K562 (cell line): ENCODE results near the gene KIF20A. TPM values are rescaled to one million over a fixed set of nuclear protein-coding genes. Genes with fewer than 3 reads are reported as not detected.

ENCODE experiments used
- ATAC-seq: fragments of 200-7000 bp; cut with Tn5 transposase; 3 replicates; pipeline ENCODE4 v1.9.1; 2020; ENCODE audit warnings: moderate library complexity
- BruUV-seq: library from RNA; stranded (reverse); fragments of 400-500 nt; replicated peaks from 2 replicates; lab custom pipeline; 2021; lab: Mats Ljungman, UMichigan
- CTCF ChIA-PET: fragments of 300-600 bp; formaldehyde crosslinking; extraction: SDS; loops from one replicate; lab custom pipeline; 2021; ENCODE audit warnings: low intra/inter-chr PET ratio; lab: Yijun Ruan, JAX
- POLR2A ChIA-PET: fragments of 300-600, 350-650 bp; sonication (Branson Sonifier 250); formaldehyde crosslinking; extraction: SDS; loops from one replicate; lab custom pipeline; 2021; ENCODE audit warnings: antibody characterized with exemption, inconsistent platforms; lab: Yijun Ruan, JAX
- DNase-seq, 4 experiments: peaks; one replicate each; pipeline versions ENCODE4 v3.0.0 to v3.0.0-alpha.2; 2011 to 2018; ENCODE audit warnings: low spot score in 3 of 4, mixed read lengths in 3 of 4; ENCODE audit errors: extremely low read depth in 1 of 4
- FAIRE-seq: peaks from 2 replicates; lab custom pipeline; 2011; peaks lifted over from hg19 to GRCh38; lab: Jason Lieb, UNC
- H2AFZ ChIP-seq: 2 replicates; pipeline ENCODE4 v1.6.0; 2011; ENCODE audit warnings: low read depth, low read length, control low read depth, inconsistent platforms
- H3K27ac ChIP-seq: fragments of 200-600 bp; 3 replicates; pipeline ENCODE4 v1.8.0; 2011; ENCODE audit warnings: low read depth, mild to moderate bottlenecking, control low read depth, inconsistent platforms, low read length, moderate library complexity, mixed read lengths; ENCODE audit errors: extremely low read depth
- H3K27me3 ChIP-seq, 2 experiments: fragments of 300-600 bp in 1 of 2; 2 replicates in 1 of 2; 3 replicates in 1 of 2; pipeline versions ENCODE4 v1.6.0 to v1.8.0; 2011; ENCODE audit warnings: inconsistent platforms in 2 of 2, low read length in 2 of 2, mild to moderate bottlenecking in 1 of 2, mixed read lengths in 1 of 2, moderate library complexity in 1 of 2; ENCODE audit not compliant: control insufficient read depth in 2 of 2, insufficient read depth in 2 of 2
- H3K36me3 ChIP-seq: fragments of 300-600 bp; 3 replicates; pipeline ENCODE4 v1.8.0; 2011; ENCODE audit warnings: mild to moderate bottlenecking, low read length, inconsistent platforms; ENCODE audit not compliant: control insufficient read depth, insufficient read depth
- H3K4me1 ChIP-seq, 2 experiments: fragments of 200-600 bp in 1 of 2; replicated peaks in 1 of 2; 2 replicates in 1 of 2; 3 replicates in 1 of 2; pipeline versions ENCODE4 v1.5.1 to v1.8.0; 2011; ENCODE audit warnings: inconsistent platforms in 2 of 2, low read length in 2 of 2, mild to moderate bottlenecking in 1 of 2, mixed read lengths in 1 of 2, moderate library complexity in 1 of 2; ENCODE audit not compliant: control insufficient read depth in 2 of 2, insufficient read depth in 2 of 2
- H3K4me2 ChIP-seq: 2 replicates; pipeline ENCODE4 v1.6.1; 2011; ENCODE audit warnings: low read length, control low read depth, inconsistent platforms, mixed read lengths; ENCODE audit not compliant: insufficient read depth
- H3K4me3 ChIP-seq: fragments of 200-600 bp; sonication (generic), shearing (Covaris generic); 2 replicates; pipeline ENCODE4 v1.5.1; 2016; ENCODE audit warnings: control low read depth, inconsistent platforms
- H3K79me2 ChIP-seq: fragments of 200-600 bp; 3 replicates; pipeline ENCODE4 v1.8.0; 2011; ENCODE audit warnings: low read length, inconsistent platforms; ENCODE audit not compliant: control insufficient read depth, insufficient read depth
- H3K9ac ChIP-seq, 2 experiments: 2 replicates each; pipeline versions ENCODE4 v1.6.0 to v1.6.1; 2011; ENCODE audit warnings: low read depth in 2 of 2, low read length in 2 of 2, control low read depth in 1 of 2, inconsistent platforms in 1 of 2, mild to moderate bottlenecking in 1 of 2, mixed read lengths in 1 of 2; ENCODE audit not compliant: insufficient read depth in 1 of 2
- H3K9me1 ChIP-seq: one replicate; pipeline ENCODE4 v1.6.0; 2011; ENCODE audit warnings: inconsistent platforms, mild to moderate bottlenecking, low read length, moderate library complexity; ENCODE audit not compliant: control insufficient read depth, insufficient read depth
- H3K9me3 ChIP-seq: replicated peaks from 2 replicates; pipeline ENCODE4 v1.5.1; 2011; ENCODE audit warnings: low read depth, low read length, inconsistent platforms; ENCODE audit not compliant: control insufficient read depth, insufficient read depth
- H4K20me1 ChIP-seq: replicated peaks from 2 replicates; pipeline ENCODE4 v1.6.1; 2011; ENCODE audit warnings: low read length, inconsistent platforms, mixed read lengths; ENCODE audit not compliant: control insufficient read depth, insufficient read depth
- HDAC2 ChIP-seq: fragments of 450-650 bp; IDR thresholded peaks from 2 replicates; pipeline ENCODE4 v1.6.1; 2016; ENCODE audit warnings: mild to moderate bottlenecking
- MAFF ChIP-seq: IDR thresholded peaks from 2 replicates; pipeline ENCODE4 v1.6.1; 2012; ENCODE audit warnings: low read length, improper control_type of control experiment
- RAD51 ChIP-seq: fragments of 450-650 bp; IDR thresholded peaks from 2 replicates; pipeline ENCODE4 v1.7.1; 2016; ENCODE audit warnings: low read depth, mild to moderate bottlenecking, borderline replicate concordance
- TBP ChIP-seq: optimal IDR thresholded peaks from 2 replicates; pipeline ENCODE3; 2011; ENCODE audit warnings: low read depth, low read length, improper control_type of control experiment
- TCF3 ChIP-seq: sonication (generic); formaldehyde crosslinking; IDR thresholded peaks from 2 replicates; pipeline ENCODE4 v1.4.0; 2020; ENCODE audit warnings: mild to moderate bottlenecking, missing genetic modification reagents
- ZC3H8 ChIP-seq: fragments of 450-650 bp; IDR thresholded peaks from 2 replicates; pipeline ENCODE4 v1.6.1; 2017
- WGBS: fragments of 100-300 bp; shearing (Covaris generic); methylation state at CpG from one replicate; pipeline ENCODE4 v1.1.6; 2016; ENCODE audit warnings: low coverage, mixed read lengths; ENCODE audit not compliant: insufficient coverage; ENCODE audit errors: missing lambda C conversion rate; 5-methylcytosine and 5-hydroxymethylcytosine counted together
- in situ Hi-C: fragments of 300-500 bp; cut with MboI; formaldehyde crosslinking; loops from 4 replicates; pipeline ENCODE4 v1.15.0; 2018; ENCODE audit warnings: inconsistent platforms, mixed read lengths
- intact Hi-C: fragments of 100-400 bp; cut with micrococcal nuclease; formaldehyde crosslinking; loops from 2 replicates; pipeline ENCODE4 v1.14.2; 2022
- polyA plus RNA-seq, 8 experiments: library from polyadenylated mRNA; depleted of rRNA in 4 of 8; stranded (reverse) in 5 of 8; unstranded in 3 of 8; fragments of >200 nt; fragmentation: Nextera tagmentation in 2 of 8; fragmentation: Illumina TruSeq in 1 of 8; extraction: Ambion mirVana in 2 of 8; extraction: Trizol in 1 of 8; gene quantifications; 2 replicates each; pipeline versions ENCODE4 v1.2.1 to v1.2.3, GENCODE V29; 2011 to 2014; ENCODE audit warnings: inconsistent platforms in 1 of 8, missing spikeins in 1 of 8
- total RNA-seq, 7 experiments: library from RNA; depleted of rRNA in 6 of 7; stranded (reverse); fragments of >200 nt in 6 of 7; fragmentation: Illumina TruSeq in 2 of 7; extraction: Trizol in 2 of 7; gene quantifications; 2 replicates each; pipeline versions ENCODE4 v1.2.1 to v1.2.3, GENCODE V29; 2011 to 2021; ENCODE audit warnings: low replicate concordance in 1 of 7
- TF ChIP-seq, protein P1 (sequence below): fragments of 450-650 bp; IDR thresholded peaks from 2 replicates; pipeline ENCODE4 v1.6.1; 2014; ENCODE audit warnings: low read depth, mild to moderate bottlenecking, moderate library complexity, borderline replicate concordance
- TF ChIP-seq, protein P2 (sequence below), 3 experiments: fragments of 200-800 bp in 1 of 3; fragments of 250-450 bp in 1 of 3; fragments of 450-650 bp in 1 of 3; sonication (Bioruptor Pico) in 1 of 3; sonication (Bioruptor generic) in 1 of 3; formaldehyde crosslinking in 1 of 3; IDR thresholded peaks; 2 replicates each; pipeline versions ENCODE4 v1.6.1 to v1.8.0; 2016 to 2022; ENCODE audit warnings: mild to moderate bottlenecking in 2 of 3, missing genetic modification characterization in 2 of 3, missing compliant biosample characterization in 1 of 3, moderate library complexity in 1 of 3
- TF ChIP-seq, protein P3 (sequence below): fragments of 450-650 bp; formaldehyde crosslinking; IDR thresholded peaks from 2 replicates; pipeline ENCODE4 v1.4.0; 2020; ENCODE audit warnings: mild to moderate bottlenecking, moderate library complexity

KIF20A gene
- total and polyA plus RNA-seq, 9 of the 15 experiments (the other 6 are each of a cell fraction or from before 2014, with no cell fraction given): 36.8 to 61.2 (median 55.5) TPM

DNA sequence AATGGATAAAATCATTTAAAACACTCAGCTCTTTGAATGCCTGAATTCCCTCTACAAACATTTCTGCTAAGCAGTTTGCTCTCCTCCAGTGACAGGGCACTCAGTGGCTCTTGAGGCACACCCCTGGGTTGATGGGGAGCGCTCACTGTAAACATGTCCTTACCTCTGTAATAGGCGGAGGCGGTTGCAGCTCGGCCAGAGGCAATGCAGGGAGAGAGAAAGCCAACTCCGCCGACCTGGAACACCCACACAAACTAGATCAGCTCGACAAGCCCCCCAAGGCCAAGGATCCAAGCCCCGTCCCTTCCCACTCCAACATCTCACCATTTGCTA lies 33.9 kb downstream of the KIF20A start (continued):
- TF ChIP-seq, protein P1, sequence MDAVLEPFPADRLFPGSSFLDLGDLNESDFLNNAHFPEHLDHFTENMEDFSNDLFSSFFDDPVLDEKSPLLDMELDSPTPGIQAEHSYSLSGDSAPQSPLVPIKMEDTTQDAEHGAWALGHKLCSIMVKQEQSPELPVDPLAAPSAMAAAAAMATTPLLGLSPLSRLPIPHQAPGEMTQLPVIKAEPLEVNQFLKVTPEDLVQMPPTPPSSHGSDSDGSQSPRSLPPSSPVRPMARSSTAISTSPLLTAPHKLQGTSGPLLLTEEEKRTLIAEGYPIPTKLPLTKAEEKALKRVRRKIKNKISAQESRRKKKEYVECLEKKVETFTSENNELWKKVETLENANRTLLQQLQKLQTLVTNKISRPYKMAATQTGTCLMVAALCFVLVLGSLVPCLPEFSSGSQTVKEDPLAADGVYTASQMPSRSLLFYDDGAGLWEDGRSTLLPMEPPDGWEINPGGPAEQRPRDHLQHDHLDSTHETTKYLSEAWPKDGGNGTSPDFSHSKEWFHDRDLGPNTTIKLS: 0 out of 2 replicates have a peak, but pooled peaks have one; percentile 17

DNA sequence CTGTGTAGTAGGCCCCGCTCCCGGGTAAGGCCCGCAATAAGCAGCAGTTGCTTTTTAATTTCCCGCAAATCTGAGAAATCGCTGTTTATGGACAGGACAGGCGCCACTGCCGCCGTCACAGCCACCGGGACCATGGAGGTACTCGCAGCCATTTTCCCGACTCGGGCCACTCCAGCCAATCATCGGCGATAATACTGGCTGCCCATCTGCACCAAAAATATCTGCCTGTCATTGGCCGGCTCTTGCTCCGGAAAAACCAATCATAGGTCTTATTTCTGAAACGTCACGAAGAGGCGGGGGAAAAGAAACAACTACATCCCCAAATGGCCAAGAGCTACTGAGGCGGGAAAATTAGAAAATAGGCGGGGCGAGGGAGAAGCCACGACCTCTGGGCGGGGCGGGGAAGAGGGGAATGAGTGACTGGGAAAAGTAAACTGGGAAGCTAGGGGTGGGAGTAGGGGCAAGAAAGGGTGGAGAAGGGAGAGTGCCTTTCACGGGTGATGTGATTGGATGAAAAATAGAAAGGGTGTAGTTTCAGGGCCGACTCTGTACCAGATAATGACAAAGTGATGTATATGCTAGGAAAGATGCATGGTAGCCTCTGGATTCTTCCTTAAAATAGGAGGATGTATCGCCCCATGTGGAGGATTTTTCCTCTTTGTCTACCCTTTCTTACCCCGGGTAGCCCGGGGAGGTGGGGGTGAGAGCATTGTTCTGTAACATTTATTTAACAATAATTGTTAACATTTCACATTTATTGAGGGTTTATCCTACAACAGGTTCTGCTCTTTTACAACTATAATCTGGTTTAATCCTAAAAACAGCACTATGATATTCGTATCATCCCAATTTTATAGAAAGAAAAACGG lies 34.5 kb downstream of the KIF20A start, which contains the start of gene CDC23:
Gene CDC23, minus strand, starts transcription at position 163 of the 869 bp plus-strand sequence. Its CDS starts 11 bp downstream, at position 152.
- in situ Hi-C loops: no loop called here
- intact Hi-C loops: no loop called here
- FAIRE-seq: peak; percentile 100
- POLR2A ChIA-PET: interaction anchor here (0.6 to 2.1 kb wide), 18 partner anchors 11 to 1032 kb away, joined by 3 to 14 read pairs (median 4); partner anchors contain the start of genes FAM53C and KIF20A
- Histone ChIP-seq H3K27ac (peak within 1 kb of the TSS; percentile 89), H3K4me1 (peaks cover 3 to 7% of the 10 kb centered on the region in 2 experiments; a peak in 3 of 5 replicates), H3K4me3 (peak within 1 kb of the TSS; percentile 88), H3K4me2 (peak within 1 kb of the TSS; percentile 91), H3K36me3 (peaks cover 27% of the 10 kb centered on the region; the same call in 2 of the 3 replicates), H3K79me2 (peaks cover 41% of the 10 kb centered on the region), H3K9me3 (peaks cover 4% of the 10 kb centered on the region; the same call in 1 of the 2 replicates), H3K27me3 (no peaks in the 10 kb centered on the region), H4K20me1 (no peaks in the 10 kb centered on the region), H3K9me1 (no peaks in the 10 kb centered on the region), H2AFZ (peak within 1 kb of the TSS; percentile 97), H3K9ac (peak within 1 kb of the TSS; percentile 94 to 99)
- CTCF ChIA-PET: no interaction called here
- 11% methylated on average over 32 of the region's 32 CpGs for WGBS
- TSS peak; percentile 58 for BruUV-seq
- peak; percentile 93 to 99 (median 96) for DNase-seq
- ATAC-seq: peak; percentile 98
- TF ChIP-seq HDAC2: peak; percentile 72; the same call in 1 of the 2 replicates
- TF ChIP-seq, protein P2, sequence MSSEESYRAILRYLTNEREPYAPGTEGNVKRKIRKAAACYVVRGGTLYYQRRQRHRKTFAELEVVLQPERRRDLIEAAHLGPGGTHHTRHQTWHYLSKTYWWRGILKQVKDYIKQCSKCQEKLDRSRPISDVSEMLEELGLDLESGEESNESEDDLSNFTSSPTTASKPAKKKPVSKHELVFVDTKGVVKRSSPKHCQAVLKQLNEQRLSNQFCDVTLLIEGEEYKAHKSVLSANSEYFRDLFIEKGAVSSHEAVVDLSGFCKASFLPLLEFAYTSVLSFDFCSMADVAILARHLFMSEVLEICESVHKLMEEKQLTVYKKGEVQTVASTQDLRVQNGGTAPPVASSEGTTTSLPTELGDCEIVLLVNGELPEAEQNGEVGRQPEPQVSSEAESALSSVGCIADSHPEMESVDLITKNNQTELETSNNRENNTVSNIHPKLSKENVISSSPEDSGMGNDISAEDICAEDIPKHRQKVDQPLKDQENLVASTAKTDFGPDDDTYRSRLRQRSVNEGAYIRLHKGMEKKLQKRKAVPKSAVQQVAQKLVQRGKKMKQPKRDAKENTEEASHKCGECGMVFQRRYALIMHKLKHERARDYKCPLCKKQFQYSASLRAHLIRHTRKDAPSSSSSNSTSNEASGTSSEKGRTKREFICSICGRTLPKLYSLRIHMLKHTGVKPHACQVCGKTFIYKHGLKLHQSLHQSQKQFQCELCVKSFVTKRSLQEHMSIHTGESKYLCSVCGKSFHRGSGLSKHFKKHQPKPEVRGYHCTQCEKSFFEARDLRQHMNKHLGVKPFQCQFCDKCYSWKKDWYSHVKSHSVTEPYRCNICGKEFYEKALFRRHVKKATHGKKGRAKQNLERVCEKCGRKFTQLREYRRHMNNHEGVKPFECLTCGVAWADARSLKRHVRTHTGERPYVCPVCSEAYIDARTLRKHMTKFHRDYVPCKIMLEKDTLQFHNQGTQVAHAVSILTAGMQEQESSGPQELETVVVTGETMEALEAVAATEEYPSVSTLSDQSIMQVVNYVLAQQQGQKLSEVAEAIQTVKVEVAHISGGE (CRISPR knock-in tag; IDR thresholded peaks at IDR 0.05): 0 out of 6 replicates have a peak, but pooled peaks of 1 of the 3 experiments have one; percentile 23
- peak; percentile 90 for TF ChIP-seq TBP
- TF ChIP-seq TCF3: no peak
- TF ChIP-seq, protein P3, sequence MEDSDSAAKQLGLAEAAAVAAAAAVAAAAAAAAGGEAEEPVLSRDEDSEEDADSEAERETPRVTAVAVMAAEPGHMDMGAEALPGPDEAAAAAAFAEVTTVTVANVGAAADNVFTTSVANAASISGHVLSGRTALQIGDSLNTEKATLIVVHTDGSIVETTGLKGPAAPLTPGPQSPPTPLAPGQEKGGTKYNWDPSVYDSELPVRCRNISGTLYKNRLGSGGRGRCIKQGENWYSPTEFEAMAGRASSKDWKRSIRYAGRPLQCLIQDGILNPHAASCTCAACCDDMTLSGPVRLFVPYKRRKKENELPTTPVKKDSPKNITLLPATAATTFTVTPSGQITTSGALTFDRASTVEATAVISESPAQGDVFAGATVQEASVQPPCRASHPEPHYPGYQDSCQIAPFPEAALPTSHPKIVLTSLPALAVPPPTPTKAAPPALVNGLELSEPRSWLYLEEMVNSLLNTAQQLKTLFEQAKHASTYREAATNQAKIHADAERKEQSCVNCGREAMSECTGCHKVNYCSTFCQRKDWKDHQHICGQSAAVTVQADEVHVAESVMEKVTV: no peak
- TF ChIP-seq MAFF: no peak; the same call in 1 of the 2 replicates
- no peak for TF ChIP-seq RAD51
- TF ChIP-seq, protein P1: 0 out of 2 replicates have a peak, but pooled peaks have one; percentile 11
- TF ChIP-seq ZC3H8: 0 out of 2 replicates have a peak, but pooled peaks have one; percentile 51
